ENCODE measurements around the gene KCNQ2.

The KCNQ2 gene

DNA sequence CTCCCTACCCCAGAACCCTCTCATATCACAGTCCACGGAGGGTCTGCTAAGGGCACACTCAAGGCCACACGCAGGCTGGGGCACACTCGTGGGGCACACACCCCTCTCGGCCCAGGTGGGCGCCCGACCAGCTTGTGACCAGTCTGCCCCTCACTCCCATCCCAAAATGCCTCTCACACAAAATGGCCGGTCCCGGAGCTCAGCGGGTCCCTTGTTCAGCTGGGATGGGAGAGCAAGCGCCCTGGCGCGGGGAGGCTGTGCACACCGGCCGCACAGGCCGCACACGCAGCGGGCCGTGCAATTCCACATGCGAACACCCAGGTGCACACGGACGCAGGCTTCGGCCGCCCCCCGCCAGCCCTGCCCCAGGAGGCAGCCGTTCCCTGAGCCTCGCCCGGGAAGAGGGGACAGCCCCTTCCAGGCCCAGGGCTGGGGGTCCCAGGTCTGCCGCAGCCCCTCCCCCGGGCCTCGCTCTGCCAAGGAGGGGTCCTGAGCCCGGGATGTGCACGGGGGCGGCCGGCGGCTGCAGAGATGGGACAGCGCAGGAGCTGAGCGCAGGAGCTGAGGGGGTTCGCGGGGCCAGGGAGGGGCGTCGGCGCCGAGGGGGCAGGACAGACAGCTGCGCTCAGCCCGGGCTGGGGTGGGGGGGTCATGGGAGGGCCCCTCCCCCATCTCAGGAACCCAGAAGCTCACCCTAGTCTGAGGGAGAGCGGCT, 1.3 kb downstream of the KCNQ2 start:
- DNase-seq (ENCODE audit: low read depth in 2 of 2), result no peak

DNA sequence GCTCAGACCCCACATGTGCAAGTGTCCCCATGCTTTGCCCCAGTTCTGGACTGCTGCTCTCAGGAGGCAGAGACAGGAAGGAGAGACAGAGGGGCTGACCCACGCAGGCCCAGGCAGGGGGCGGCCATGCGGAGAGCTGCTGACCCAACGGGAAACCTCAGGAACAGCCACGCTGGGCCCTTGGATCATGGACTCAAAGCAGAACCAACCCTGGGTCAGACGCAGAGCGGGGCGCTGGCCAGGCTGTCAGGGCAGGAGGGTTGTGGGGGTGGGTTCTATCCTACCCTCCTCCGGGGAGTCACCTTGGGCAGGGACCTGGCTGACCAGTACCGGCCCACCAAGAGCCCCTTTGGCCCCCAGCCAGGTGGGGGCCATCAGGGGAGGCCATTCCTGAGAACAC, 2.0 kb downstream of the KCNQ2 start:
- DNase-seq (ENCODE audit: low read depth in 2 of 2), result no peak

DNA sequence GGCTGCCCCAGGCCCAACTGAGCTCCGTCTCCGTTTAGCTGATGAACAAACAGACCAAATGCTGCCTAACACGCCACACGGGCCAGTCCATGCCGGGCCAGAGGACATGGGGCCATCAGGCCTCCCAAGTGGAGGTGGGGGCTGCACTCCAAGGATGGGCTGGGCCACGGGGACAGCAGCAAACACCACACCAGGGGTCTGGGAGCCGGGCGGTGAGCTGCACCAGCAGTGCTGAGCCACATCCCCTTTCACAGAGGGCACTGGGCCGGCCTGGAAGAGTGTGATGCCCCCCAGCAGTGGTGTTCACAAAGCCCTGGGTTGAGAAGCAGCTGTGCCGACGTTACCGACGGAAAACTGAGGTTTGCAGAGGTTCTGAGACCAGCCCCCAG, 2.7 kb downstream of the KCNQ2 start:
- DNase-seq (ENCODE audit: low read depth in 2 of 2), result no peak

DNA sequence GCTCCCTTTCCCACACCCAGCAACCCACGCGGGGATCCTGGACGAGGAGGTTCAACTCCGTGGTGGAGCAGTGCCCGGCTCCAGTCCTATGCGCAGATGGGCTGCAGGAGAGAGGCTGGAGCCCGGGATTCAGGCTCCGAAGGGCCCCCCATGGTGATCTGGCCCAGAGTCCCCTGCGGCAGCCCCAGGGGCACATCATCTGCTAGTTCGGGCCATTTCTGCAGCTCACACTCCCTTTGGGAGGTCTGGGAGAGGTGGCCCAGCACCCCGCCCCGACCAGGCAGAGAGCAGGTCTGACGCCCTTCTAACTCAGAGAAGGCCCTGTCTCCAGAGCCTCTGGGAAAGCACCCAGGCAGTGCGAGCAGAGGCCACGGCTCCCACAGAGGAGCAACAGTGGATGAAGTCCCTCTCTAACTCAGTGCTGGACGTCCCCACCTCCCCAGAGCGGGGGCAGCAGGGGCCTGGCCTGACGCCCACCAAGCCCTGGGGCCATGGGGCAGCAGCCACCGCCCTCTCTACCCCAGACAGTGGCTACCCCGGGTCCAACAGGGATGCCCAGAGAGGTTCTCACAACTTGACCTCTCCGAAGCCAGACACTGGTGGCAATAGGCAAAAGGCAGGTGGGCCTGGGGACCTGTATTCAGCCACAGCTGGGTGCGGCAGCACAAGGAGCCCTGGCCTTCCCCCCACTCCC, 3.3 kb downstream of the KCNQ2 start:
- no peak for DNase-seq (ENCODE audit: low read depth in 2 of 2)

DNA sequence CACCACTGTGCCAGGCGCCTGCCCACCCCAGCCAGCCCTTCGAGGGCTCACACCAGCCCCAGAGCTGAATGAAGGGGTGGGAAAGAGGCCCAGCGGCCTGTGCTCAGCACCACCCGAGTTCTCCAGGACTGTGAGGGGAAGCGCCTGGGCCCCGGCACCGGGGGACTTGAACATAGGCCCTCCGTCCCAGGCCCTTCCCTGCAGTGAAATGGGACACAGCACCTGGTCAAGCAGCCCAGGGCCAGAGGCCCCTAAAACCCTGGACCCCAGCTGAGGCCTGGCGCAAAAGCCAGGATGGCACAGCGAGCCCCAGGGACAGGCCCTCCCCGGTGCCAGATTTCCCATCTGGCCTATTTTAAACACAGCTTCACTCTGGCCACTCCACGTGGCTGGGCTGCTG, 4.0 kb downstream of the KCNQ2 start:
- no peak for DNase-seq (ENCODE audit: low read depth in 2 of 2)

DNA sequence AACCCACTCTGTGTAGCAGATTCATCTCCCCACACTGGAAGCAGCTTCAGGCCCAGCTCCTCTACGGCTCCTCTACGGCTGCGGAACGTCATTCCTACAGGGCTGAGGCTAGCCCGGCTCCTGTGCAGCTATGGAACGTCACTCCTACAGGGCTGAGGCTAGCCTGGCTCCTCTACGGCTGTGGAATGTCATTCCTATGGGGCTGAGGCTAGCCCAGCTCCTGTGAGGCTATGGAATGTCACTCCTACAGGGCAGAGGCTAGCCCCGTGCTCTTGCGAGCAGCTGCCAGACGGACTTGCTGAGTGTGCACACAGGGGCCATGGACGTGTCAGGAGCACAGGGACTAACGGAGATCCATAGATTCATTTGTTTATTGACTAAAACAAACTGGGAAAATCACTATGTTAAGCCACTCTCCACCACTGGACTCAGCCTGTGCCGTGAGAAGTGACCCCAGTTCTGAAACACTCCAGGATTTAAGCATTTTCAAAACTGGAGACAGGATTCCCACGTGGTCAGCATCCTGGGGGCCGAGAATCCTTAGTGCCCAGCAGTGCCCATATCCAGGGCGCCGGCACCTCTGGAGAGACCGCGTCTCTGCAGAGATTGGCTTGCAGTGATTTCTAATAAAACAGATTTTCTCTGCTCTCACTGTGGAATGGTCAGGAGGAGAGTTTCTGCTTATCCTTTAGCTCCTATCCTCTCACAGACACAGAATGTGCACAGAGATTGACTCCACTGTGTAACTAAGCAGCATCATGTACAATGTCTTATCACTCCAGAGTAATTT, 5.0 kb downstream of the KCNQ2 start:
- DNase-seq (ENCODE audit: low read depth in 2 of 2), result no peak

DNA sequence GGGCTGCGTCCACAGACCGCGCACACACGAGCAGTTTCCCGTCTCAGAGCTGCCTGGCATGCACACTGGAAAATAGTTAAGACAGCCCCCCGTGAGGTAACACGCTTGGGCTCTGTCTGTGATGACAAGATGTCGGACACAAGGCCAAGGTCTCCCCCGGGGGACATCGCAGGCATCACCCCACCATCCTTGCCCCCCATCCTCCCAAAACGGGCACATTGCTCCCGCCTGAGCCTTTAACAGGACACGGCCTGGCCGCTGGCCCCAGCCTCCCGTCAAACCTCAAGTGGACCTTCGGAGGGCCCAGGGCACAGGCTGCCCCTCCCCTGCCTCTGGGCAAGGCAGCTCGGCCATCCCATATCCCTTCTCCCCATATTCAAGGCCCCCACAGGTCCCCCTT, 5.6 kb downstream of the KCNQ2 start:
- DNase-seq (ENCODE audit: low read depth in 2 of 2), result no peak

DNA sequence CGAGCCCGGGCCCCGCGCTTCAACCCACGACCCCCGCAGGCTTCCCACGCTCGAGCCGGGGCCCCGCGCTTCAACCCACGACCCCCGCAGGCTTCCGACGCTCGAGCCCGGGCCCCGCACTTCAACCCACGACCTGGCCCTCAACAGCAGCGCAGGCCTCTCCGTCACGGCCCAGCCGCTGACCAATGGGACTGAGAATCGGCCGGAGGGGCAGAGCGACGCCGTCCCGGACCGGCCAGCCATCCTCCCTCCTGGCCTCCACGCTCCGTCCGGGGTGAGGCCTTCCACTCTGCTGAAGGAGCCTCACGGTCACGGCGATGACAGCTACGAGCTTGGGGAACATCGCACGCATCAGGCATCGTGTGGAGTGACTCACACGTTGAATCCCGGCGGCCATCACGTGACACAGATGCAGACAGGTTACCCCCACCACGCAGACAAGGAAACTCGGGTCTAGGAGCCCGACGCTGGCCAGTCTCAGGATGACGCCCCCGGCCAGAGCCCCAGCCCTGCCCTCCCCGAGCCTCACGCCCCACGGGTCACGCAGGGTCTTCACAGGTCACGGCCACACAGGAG, 6.1 kb downstream of the KCNQ2 start:
- no peak for DNase-seq (ENCODE audit: low read depth in 2 of 2)

DNA sequence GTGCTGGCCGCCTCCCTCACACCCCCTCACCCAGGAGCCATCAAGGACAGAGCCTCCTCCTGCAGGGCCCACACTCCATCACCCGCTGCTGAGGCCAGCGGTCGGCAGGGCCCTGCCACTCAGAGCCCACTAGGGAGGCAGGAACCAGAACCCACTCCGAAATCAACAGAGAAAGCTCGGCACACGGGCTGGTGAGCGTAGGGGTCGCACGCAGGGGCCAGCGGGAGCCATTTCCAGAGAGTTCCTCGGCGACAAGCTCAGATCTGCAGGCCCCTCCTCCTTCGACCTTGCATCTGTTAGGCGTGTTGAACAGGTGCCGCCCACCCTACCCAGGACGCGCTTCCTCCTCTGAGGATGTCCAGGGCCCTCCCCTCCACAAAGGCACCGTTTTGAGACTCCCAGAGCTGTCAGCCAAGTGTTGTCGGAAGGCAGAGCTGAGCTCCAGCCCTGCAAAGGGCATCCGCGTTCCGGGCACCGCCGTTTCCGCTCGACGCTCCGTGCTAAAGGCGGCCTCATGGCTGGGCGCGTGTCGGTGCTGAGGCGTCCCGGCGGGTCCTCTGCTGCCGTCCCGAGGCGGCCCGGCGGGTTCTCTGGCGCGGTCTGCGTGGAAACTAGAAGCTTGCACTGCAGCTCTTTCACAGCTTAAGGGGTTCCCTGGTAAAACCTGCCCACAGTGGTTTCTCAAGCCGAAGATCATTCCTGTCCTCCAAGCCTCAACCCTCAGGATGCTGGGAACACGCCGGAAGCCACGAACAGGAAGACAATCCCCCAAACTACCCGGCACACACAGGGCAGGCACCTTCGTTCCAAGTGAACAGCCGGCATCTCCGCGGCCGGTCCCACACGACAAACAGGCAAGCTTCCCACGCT, 6.8 kb downstream of the KCNQ2 start:
- DNase-seq (ENCODE audit: low read depth in 2 of 2), result no peak

DNA sequence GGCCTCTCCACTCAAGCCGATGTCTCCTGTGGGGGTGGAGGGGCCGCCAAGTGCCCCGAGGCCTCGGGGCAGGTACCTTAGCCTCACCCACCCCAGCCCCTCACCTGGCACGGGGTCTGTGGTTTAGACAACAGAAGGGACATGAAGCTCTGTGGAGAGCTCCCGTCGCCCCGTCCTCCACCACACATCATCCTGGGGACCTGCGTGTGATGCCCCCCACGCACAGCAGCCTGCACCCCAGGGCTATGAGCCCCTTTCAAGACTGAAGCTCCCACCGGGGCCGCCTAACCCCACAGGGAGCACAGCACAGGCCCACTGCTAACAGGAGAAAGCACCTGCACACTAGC, 8.2 kb downstream of the KCNQ2 start:
- DNase-seq (ENCODE audit: low read depth in 2 of 2), result no peak

DNA sequence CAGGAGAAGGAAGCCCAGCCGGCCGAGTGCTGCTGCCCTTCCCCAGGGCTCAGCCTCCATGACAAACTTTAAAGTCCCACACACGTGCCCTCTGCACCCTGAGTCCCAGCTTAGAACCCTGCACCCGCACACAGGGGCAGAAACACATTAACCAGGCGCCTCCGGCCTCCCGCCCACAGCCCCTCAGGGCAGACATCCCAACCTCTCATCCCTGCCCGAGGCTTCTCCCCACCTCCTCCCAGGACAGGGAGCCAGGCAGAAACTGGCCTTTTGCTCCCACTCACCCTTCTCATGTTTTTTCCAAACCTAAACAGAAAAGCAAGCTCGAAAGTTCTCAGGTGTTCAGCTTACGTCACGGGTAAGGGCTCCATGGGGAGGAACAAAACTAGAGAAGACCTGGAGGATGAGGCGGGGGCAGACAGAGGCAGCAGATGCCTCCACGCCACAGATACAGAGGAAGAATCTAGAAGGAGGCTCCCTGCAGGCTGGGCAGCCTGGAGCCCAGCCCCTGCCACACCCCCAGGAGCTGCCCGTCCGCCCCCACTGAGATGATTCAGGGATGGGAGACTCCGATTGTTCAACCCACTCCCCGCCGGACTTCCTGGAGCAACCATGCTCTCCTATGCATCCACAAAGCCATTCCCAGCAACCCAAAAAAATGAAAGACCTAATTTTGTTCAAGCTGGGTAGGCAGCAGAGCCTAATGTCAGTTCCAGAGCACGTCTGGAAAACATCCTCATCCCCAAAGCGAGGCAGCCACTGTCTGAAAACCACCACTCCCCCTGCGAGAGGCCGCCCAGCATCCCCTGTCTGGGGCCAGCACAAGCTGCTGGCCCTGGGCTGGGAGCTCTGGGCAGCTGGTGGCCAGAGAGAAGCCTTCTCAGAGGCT, 8.8 kb downstream of the KCNQ2 start:
- DNase-seq (ENCODE audit: low read depth in 2 of 2), result no peak

DNA sequence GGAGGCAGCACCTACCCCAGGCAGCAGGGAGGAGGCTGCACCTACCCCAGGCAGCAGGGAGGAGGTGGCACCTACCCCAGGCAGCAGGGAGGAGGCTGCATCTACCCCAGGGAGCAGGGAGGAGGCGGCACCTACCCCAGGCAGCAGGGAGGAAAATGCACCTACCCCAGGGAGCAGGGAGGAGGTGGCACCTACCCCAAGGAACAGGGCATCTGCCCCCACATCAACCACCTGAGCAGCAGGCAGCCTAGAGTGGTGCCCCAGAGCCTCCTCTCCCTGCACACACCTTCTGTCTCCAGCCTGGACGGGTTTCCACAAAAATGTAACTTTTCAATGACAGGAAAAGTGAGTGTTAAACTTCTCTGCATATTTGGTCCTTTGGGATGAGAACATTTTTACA, 10.2 kb downstream of the KCNQ2 start:
- DNase-seq (ENCODE audit: low read depth in 2 of 2), result no peak

DNA sequence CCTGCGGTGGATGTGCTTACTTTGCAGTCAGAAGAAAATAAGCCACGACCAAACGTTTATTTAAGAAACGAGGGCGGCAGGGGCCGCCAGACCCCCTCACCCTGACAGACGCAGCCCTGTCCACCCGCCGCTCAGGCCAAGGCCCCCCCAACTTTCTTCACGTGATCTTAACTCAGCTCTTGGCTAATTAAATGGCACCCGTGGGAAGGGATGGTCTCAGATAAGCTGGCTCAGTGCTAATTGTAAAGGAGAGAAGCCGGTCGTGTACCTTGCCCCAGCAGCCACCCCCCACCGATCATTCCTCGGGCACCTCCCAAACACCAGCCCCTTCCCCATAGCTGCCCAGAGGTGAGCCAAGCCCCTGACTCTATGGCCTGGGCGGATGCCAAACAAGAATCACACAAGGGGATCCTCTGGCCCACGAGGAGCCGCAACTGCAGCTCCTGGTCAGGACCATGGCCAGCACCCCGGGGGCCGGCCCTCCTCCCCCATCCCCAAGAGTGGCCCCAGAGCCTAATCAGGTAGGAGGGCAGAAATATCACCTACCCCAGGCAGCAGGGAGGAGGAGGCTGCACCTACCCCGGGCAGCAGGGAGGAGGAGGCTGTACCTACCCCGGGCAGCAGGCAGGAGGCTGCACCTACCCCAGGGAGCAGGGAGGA, 11.2 kb downstream of the KCNQ2 start:
- DNase-seq (ENCODE audit: low read depth in 2 of 2), result no peak

DNA sequence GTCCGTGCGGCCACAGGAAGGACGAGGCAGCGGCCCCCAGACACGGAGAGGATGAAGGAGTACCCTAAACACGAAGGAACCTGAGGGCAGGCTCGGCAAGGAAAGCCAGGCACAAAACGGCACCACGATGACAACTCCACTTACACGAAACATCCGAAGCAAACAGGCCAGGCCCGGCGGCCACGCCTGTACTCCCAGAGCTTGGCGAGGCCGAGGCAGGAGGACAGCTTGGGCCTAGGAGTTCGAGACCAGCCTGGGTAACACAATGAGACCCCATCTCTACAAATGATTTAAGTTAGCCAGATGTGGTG, 13.4 kb downstream of the KCNQ2 start:
- DNase-seq (ENCODE audit: low read depth in 2 of 2), result no peak

DNA sequence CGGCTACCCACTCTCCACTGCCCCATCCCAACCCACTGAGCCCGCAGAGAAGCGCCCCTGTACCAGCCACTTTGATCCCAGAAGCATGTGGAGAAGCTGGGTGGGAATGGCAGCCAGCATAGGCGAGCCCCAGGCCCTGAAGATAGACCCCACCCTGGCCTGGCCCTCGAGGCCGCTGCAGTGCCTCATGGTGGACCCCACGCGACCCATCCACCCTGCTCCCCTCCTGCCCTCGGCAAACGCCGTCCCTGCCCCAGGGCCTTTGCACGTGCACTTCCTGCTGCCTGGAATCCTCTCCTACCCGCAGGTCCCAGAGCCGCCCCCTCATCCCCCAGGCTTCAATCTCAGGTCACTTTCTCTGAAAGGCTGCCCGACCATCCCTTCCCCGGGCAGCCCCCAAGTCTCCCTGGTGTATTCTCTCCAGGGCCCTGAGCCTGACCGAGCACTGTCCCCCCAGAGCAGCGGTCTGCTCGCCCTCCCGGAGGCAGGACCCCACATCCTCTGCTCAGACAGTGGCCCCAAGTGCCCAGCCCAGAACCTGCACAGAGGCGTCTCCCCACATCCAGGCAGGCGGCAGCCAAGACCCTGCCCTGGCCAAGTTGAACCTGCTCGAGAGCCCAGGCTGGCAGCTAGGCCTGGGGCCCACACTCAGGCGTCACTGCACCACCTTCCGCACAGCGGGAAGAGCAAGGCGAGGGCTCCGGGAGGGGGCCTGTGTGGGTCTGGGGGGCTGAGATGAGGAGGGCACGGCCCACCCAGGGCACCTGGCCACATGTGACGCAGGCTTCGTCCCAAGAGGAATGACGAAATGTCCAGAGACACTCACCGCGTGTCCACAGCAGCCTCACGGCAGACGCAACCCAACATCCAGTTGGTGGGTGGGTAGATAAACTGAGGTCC, 14.0 kb downstream of the KCNQ2 start:
- no peak for DNase-seq (ENCODE audit: low read depth in 2 of 2)

DNA sequence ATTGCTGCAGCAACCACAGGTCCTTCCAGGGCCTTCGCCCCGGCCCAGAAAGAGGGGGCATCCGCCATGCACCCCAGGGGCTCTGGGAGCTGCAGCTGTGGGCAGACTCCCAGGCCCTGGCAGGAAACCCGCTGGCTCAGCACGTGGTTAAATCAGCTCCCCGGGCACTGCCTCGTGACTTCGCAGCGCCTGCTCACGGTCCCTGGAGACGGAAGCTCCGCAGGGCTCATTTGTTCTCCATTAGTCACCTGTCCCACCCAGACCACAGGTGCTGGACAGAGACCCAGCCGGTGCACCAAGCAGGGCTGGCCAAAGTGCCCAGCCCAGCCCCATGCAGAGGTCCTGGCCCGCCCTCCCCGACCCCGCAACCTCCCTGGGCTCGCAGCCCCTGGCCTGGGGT, 14.7 kb downstream of the KCNQ2 start:
- DNase-seq (ENCODE audit: low read depth in 2 of 2), result no peak

DNA sequence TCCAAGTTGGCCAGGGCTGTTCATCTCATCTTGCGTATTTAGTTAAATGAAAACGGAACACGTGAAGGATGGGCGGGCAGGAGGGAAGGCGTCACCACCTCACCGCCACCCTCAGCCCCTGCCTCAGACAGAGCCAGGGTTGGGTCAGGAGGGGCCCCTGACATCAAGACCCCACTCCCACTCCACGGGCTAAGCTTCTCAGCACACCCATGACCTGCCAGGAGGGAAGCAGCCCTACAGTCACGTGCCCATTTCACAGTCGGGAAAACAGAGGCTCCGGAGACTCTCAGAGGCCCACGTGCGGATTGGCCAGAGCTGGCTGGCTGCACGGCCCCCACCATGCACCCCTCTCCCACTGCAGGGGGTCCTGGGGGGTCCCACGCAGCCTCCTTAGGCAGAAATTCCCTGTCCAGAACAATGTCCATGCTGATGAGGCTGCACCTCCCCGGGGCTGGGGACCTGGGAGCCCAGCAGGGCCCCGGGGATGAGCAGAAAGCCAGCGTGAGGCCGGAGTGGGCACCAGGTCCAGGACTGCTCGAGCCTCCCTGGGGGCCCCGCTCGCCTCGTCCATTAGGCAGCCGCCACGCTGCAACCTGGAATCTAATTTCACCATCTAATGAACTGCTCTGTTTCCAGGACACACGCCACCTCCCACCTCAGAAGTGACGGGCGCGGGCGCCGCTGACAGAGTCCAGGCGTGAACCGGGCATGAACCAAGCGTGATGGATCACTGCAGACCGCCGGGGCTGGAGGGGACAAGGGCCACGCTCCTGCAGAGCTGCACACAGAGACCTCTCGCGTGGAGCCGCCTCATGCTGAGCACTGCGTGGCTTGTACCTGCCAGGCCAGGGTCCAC, 15.8 kb downstream of the KCNQ2 start:
- no peak for DNase-seq (ENCODE audit: low read depth in 2 of 2)

DNA sequence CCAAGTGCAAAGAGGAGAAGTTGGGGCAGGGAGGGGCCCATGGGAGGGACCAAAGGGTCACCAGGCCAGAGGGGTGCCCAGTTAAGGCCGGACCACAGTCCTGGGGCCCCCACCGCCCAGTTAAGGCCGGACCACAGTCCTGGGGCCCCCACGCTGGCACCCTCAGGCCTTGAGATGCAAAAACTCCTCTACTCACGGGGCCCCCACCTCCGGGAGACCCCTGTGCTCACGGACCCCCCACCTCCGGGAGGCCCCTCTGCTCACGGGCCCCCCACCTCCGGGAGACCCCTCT, 16.9 kb downstream of the KCNQ2 start:
- no peak for DNase-seq (ENCODE audit: low read depth in 2 of 2)

Data from stimulated activated CD4-positive, alpha-beta T cell treated with anti-CD3 and anti-CD28 coated beads, Interleukin-1b, Interleukin-23, amount 100 ng/mL, for 4 hours (primary cell).